Activated T-helper 9 cell treated with anti-CD3 and anti-CD28 coated beads, Interleukin-2, amount 50 U/mL, for 16 hours (primary cell): ENCODE data around the gene ZHX3.

Source experiments
- DNase-seq: peaks from one replicate; pipeline ENCODE4 v3.0.0-alpha.2; 2020; ENCODE audit warnings: low read depth

The ZHX3 gene

GRCh38 chr20:41224281-41224680, 93.2 kb downstream of the ZHX3 start:
- DNase-seq = no peak

GRCh38 chr20:41223112-41223511, 94.4 kb downstream of the ZHX3 start:
- no peak for DNase-seq

GRCh38 chr20:41222703-41223102, 94.8 kb downstream of the ZHX3 start:
- no peak for DNase-seq

GRCh38 chr20:41222296-41222695, 95.2 kb downstream of the ZHX3 start:
- no peak for DNase-seq

- DNase-seq = no peak
Observed at GRCh38 chr20:41221614-41222218, 95.8 kb downstream of the ZHX3 start.

- DNase-seq = no peak
Observed at GRCh38 chr20:41219824-41220223, 97.7 kb downstream of the ZHX3 start.

- no peak for DNase-seq
Observed at GRCh38 chr20:41218466-41218865, 99.1 kb downstream of the ZHX3 start.

GRCh38 chr20:41217422-41217821, 100.1 kb downstream of the ZHX3 start:
- no peak for DNase-seq

GRCh38 chr20:41214666-41215065, 102.9 kb downstream of the ZHX3 start:
- no peak for DNase-seq

GRCh38 chr20:41214202-41214601, 103.3 kb downstream of the ZHX3 start:
- no peak for DNase-seq

- DNase-seq = no peak
Observed at GRCh38 chr20:41213150-41213820, 104.2 kb downstream of the ZHX3 start.

GRCh38 chr20:41205313-41205712, 112.2 kb downstream of the ZHX3 start:
- DNase-seq = no peak

- DNase-seq = no peak
Observed at GRCh38 chr20:41204304-41205265, 112.9 kb downstream of the ZHX3 start.

GRCh38 chr20:41203660-41204059, 113.9 kb downstream of the ZHX3 start:
- no peak for DNase-seq

GRCh38 chr20:41202426-41202825, 115.1 kb downstream of the ZHX3 start:
- no peak for DNase-seq

GRCh38 chr20:41201760-41202159, 115.8 kb downstream of the ZHX3 start:
- no peak for DNase-seq

- no peak for DNase-seq
Observed at GRCh38 chr20:41200446-41201202, 116.9 kb downstream of the ZHX3 start.

- no peak for DNase-seq
Observed at GRCh38 chr20:41198443-41198842, 119.1 kb downstream of the ZHX3 start.

GRCh38 chr20:41196653-41197225, 120.8 kb downstream of the ZHX3 start:
- no peak for DNase-seq

GRCh38 chr20:41192575-41192974, 125.0 kb downstream of the ZHX3 start:
- DNase-seq = no peak

- no peak for DNase-seq
Observed at GRCh38 chr20:41191562-41192500, 125.7 kb downstream of the ZHX3 start.
